Lung (tissue), 12 donors: ENCODE measurements around the gene OR2B6. TPM values are rescaled to one million over a fixed set of nuclear protein-coding genes. Genes with fewer than 3 reads are reported as not detected.

Experiments used
- ATAC-seq: fragments of 200-7000 bp; cut with Tn5 transposase; one replicate; pipeline ENCODE4 v1.9.1; 2020; ENCODE audit warnings: moderate number of reproducible peaks; ENCODE audit not compliant: insufficient read depth, low FRiP score
- DNase-seq, 3 donors: peaks; one replicate each; pipeline ENCODE4 v3.0.0-alpha.2; 2013 to 2017
- H3K27ac ChIP-seq, 2 donors: one replicate each; pipeline ENCODE4 v1.5.1; 2013; ENCODE audit warnings: mild to moderate bottlenecking in 2 of 2, moderate library complexity in 2 of 2, control low read depth in 1 of 2, inconsistent platforms in 1 of 2, low read depth in 1 of 2, low read length in 1 of 2
- H3K27me3 ChIP-seq, 3 donors: one replicate each; pipeline ENCODE4 v1.5.1; 2013; ENCODE audit warnings: low read length in 2 of 3; ENCODE audit not compliant: control insufficient read depth in 3 of 3, insufficient read depth in 3 of 3
- H3K36me3 ChIP-seq, 4 donors: one replicate each; pipeline ENCODE4 v1.5.1; 2013; ENCODE audit warnings: low read length in 4 of 4, mild to moderate bottlenecking in 1 of 4, moderate library complexity in 1 of 4; ENCODE audit not compliant: control insufficient read depth in 4 of 4, insufficient read depth in 4 of 4
- H3K4me1 ChIP-seq, 5 donors: one replicate each; pipeline ENCODE4 v1.5.1; 2013; ENCODE audit warnings: low read length in 5 of 5, mild to moderate bottlenecking in 2 of 5, moderate library complexity in 1 of 5; ENCODE audit not compliant: control insufficient read depth in 5 of 5, insufficient read depth in 5 of 5
- H3K4me3 ChIP-seq: one replicate; pipeline ENCODE4 v1.5.1; 2013; ENCODE audit warnings: mild to moderate bottlenecking, control low read depth, moderate library complexity
- H3K9ac ChIP-seq, 2 donors: one replicate each; pipeline ENCODE4 v1.5.1; 2013; ENCODE audit warnings: low read length in 2 of 2, control low read depth in 1 of 2; ENCODE audit not compliant: insufficient read depth in 1 of 2
- H3K9me3 ChIP-seq, 4 donors: one replicate each; pipeline ENCODE4 v1.5.1; 2013; ENCODE audit warnings: low read length in 3 of 4, mild to moderate bottlenecking in 1 of 4, moderate library complexity in 1 of 4; ENCODE audit not compliant: control insufficient read depth in 4 of 4, insufficient read depth in 3 of 4
- WGBS, 2 donors: extraction: QIAGEN DNeasy Blood & Tissue Kit; methylation state at CpG; one replicate each; pipeline ENCODE4 v1.1.7; 2013; 5-methylcytosine and 5-hydroxymethylcytosine counted together
- polyA plus RNA-seq, 2 donors: library from polyadenylated mRNA; stranded (reverse); fragments of 200-250 nt; gene quantifications; one replicate each; pipeline ENCODE4 v1.2.1, GENCODE V29; 2013
- total RNA-seq, 2 donors: library from RNA; depleted of rRNA in 1 of 2; stranded (reverse); fragments of >200 nt in 1 of 2; gene quantifications; one replicate each; pipeline ENCODE4 v1.2.1, GENCODE V29; 2014 to 2021
- TF ChIP-seq, protein P1 (sequence below): IDR thresholded peaks from 2 replicates; pipeline ENCODE4 v1.5.1; 2012; ENCODE audit warnings: mild to moderate bottlenecking; ENCODE audit errors: control extremely low read depth, extremely low read depth
- donor health status: control.
- donor health status: control.
- donor health status: Bipolar disorder and iron deficiency.
- donor health status: healthy.
- donor health status: DM: yes; HTN: yes; CAD: no.

OR2B6 gene
- total and polyA plus RNA-seq, 4 donors = not detected

DNA sequence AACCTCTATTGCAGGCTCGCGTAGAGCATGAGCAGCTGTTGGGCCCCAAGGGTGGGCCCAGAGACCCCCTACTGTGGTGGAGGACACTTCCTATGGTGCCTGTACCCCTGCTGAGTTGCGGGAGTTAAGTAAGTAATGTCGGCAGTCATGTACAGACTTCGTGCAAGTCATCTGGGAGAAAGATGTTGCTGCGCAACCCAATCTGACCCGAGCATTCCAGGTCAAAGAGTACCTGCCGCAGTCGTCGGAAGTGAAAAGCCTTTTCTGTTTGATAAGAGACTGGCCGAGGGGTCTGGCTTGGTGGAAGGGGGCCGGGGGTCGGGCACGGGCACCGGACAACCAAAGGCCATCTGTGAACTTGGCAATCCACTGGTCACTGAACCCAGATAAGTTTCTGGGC, 44.3 kb downstream of the OR2B6 start:
- Histone ChIP-seq H3K4me3 (no peak overlapping the region), H3K4me1 (peaks cover 0 to 14% (median 0%) of the 10 kb centered on the region in 5 donors), H3K36me3 (no peaks in the 10 kb centered on the region), H3K27ac (no peak overlapping the region), H3K27me3 (peaks cover 0 to 2% (median 2%) of the 10 kb centered on the region in 3 donors), H3K9ac (no peak overlapping the region), H3K9me3 (no peaks in the 10 kb centered on the region)
- WGBS, 2 donors = 62 to 82% methylated on average over 15 of the region's 15 CpGs
- DNase-seq (no peak), ATAC-seq (no peak)
- TF ChIP-seq, protein P1, sequence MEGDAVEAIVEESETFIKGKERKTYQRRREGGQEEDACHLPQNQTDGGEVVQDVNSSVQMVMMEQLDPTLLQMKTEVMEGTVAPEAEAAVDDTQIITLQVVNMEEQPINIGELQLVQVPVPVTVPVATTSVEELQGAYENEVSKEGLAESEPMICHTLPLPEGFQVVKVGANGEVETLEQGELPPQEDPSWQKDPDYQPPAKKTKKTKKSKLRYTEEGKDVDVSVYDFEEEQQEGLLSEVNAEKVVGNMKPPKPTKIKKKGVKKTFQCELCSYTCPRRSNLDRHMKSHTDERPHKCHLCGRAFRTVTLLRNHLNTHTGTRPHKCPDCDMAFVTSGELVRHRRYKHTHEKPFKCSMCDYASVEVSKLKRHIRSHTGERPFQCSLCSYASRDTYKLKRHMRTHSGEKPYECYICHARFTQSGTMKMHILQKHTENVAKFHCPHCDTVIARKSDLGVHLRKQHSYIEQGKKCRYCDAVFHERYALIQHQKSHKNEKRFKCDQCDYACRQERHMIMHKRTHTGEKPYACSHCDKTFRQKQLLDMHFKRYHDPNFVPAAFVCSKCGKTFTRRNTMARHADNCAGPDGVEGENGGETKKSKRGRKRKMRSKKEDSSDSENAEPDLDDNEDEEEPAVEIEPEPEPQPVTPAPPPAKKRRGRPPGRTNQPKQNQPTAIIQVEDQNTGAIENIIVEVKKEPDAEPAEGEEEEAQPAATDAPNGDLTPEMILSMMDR = no peak

DNA sequence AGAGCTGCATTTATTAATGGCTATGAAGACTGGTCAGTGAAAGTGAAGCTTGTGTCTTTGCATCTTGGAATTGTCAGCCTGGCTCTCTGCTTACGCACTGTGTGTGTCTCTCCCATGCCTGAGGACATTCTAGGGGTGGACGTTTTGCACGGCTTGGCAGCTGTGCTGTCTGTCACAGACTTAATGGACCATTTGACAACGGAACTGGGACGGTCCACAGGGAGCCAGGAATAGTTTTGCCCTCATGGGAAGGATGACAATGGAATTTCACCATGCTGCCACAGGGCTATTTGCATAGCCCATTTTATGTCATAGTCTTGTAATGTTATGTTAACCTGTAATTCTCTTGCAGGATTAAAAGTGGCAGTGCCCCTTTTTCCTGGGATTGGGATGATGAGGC, 44.7 kb downstream of the OR2B6 start:
- no peaks in the 10 kb centered on the region for H3K9me3 ChIP-seq
- 69 to 73% methylated on average over 5 of the region's 5 CpGs for WGBS, 2 donors
- peaks cover 0 to 2% (median 2%) of the 10 kb centered on the region in 3 donors for H3K27me3 ChIP-seq
- no peak overlapping the region for H3K27ac ChIP-seq
- DNase-seq = no peak
- H3K4me1 ChIP-seq = peaks cover 0 to 14% (median 0%) of the 10 kb centered on the region in 5 donors
- ATAC-seq = no peak
- no peak overlapping the region for H3K9ac ChIP-seq
- no peaks in the 10 kb centered on the region for H3K36me3 ChIP-seq
- no peak overlapping the region for H3K4me3 ChIP-seq
- TF ChIP-seq, protein P1 = no peak

DNA sequence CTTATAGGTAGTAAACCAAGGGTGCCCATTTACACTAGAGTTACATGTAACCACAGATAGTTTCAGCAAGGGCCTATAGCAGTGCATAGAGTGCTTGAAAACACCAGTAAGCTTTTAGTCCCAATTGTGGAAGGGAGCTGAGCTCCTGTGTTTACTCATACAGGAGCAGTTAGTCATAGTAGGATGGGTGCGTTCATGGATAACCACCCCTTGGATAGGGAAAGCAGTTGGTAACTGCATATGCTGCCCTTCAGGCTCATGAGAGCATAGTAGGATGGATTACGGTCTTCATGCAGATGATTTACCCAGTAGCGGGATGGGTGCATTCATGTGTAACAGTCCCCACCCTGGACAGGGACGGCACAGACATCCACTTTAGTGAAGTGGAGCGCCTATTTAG, 45.1 kb downstream of the OR2B6 start:
- TF ChIP-seq, protein P1 = no peak
- H3K4me3 ChIP-seq = no peak overlapping the region
- DNase-seq = no peak
- H3K27ac ChIP-seq = no peak overlapping the region
- peaks cover 0 to 14% (median 0%) of the 10 kb centered on the region in 5 donors for H3K4me1 ChIP-seq
- no peaks in the 10 kb centered on the region for H3K9me3 ChIP-seq
- 86 to 90% methylated on average over 5 of the region's 5 CpGs for WGBS, 2 donors
- H3K27me3 ChIP-seq = peaks cover 0 to 2% (median 2%) of the 10 kb centered on the region in 3 donors
- no peaks in the 10 kb centered on the region for H3K36me3 ChIP-seq
- no peak overlapping the region for H3K9ac ChIP-seq
- ATAC-seq = no peak

DNA sequence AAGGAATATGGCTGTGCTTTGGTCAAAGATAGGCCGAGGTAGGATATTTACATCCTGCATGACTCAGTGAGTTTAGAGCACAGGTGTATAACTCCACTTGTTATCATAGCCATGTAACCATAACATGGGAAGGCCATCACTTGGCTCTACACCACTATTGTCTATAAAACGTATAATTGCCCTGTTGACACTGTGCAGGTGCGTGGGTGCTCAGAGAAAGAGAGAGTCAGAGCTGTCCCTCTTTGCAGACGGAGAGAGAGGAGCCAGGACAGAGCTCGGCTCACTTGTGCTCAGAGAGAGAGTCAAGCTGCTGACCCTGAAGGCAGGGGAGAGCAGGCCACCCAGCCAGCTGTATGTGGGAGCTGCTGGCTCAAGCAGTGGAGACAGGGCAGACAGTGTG, 46.0 kb downstream of the OR2B6 start:
- 89 to 91% methylated on average over 5 of the region's 5 CpGs for WGBS, 2 donors
- no peak overlapping the region for H3K9ac ChIP-seq
- H3K9me3 ChIP-seq = no peaks in the 10 kb centered on the region
- peaks cover 0 to 2% (median 2%) of the 10 kb centered on the region in 3 donors for H3K27me3 ChIP-seq
- no peak overlapping the region for H3K4me3 ChIP-seq
- no peak for DNase-seq
- ATAC-seq = no peak
- TF ChIP-seq, protein P1 = no peak
- peaks cover 0 to 14% (median 0%) of the 10 kb centered on the region in 5 donors for H3K4me1 ChIP-seq
- no peak overlapping the region for H3K27ac ChIP-seq
- no peaks in the 10 kb centered on the region for H3K36me3 ChIP-seq
